ENCODE measurements around the gene MAD1L1.

- TF ChIP-seq GATA3 (IDR thresholded peaks at IDR 0.05; ENCODE audit: low read depth, low read length), result no peak
- no peak for TF ChIP-seq GATA2 (IDR thresholded peaks at IDR 0.05; ENCODE audit: low read depth, low read length)
Observed at GRCh38 chr7:2022021-2022409, 210.7 kb downstream of the MAD1L1 start.
